Adrenal gland (tissue), 5 donors: ENCODE measurements around the gene SELPLG.

ENCODE experiments used
- CTCF ChIP-seq, 6 experiments: fragments of 450-650 bp in 4 of 6; fragments of 200-600 bp in 2 of 6; sonication (generic) in 1 of 6; IDR thresholded peaks; 1 replicate in 5 of 6; 2 replicates in 1 of 6; pipeline versions ENCODE4 v1.5.1 to v1.8.0; 2016 to 2021; ENCODE audit warnings: antibody characterized with exemption in 6 of 6, mild to moderate bottlenecking in 2 of 6, moderate library complexity in 1 of 6
- POLR2A ChIP-seq, 2 donors: fragments of 450-650 bp; IDR thresholded peaks; one replicate each; pipeline ENCODE4 v1.6.1; 2017; ENCODE audit warnings: antibody characterized with exemption in 2 of 2, mild to moderate bottlenecking in 2 of 2, moderate library complexity in 1 of 2
- donor health status: DM: no; HTN: no; CAD: no.

GRCh38 chr12:108677381-108677780 is 43.7 kb upstream of the SELPLG start:
- TF ChIP-seq CTCF (IDR thresholded peaks at IDR 0.05), result no peak
- TF ChIP-seq POLR2A (IDR thresholded peaks at IDR 0.05), result no peak
